Esophagus muscularis mucosa (tissue), 3 donors: ENCODE measurements around the gene PSD4.

Experiments
- POLR2A ChIP-seq: fragments of 450-650 bp; IDR thresholded peaks from one replicate; pipeline ENCODE4 v1.6.1; 2017; ENCODE audit warnings: antibody characterized with exemption, moderate library complexity, mild to moderate bottlenecking, low read depth
- TF ChIP-seq, protein P1 (sequence below), 3 experiments: fragments of 200-600 bp in 2 of 3; fragments of 450-650 bp in 1 of 3; sonication (generic) in 2 of 3; IDR thresholded peaks; one replicate each; pipeline ENCODE4 v1.5.1; 2017 to 2019; ENCODE audit warnings: antibody characterized with exemption in 3 of 3, mild to moderate bottlenecking in 2 of 3, moderate library complexity in 1 of 3

DNA sequence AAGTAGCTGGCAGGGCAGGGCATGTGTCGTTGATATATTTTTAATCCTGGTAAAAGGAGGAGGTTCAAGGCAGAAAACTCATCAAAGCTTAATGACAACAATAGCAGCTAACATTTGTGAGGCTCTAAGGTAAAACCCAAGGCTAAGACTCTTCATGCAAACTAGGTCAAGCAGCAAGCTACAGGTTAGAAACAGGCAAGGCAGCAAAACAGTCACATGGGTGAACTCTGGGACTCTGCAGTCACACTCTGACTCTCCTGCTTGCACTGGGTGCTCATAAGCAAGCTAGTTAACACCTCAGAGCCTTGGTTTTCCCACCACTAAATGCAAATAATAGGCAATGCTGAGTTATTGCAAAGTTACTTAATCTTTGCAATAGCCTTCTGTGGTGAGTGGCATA lies 38.5 kb upstream of the PSD4 start:
- no peak for TF ChIP-seq POLR2A
- TF ChIP-seq, protein P1, sequence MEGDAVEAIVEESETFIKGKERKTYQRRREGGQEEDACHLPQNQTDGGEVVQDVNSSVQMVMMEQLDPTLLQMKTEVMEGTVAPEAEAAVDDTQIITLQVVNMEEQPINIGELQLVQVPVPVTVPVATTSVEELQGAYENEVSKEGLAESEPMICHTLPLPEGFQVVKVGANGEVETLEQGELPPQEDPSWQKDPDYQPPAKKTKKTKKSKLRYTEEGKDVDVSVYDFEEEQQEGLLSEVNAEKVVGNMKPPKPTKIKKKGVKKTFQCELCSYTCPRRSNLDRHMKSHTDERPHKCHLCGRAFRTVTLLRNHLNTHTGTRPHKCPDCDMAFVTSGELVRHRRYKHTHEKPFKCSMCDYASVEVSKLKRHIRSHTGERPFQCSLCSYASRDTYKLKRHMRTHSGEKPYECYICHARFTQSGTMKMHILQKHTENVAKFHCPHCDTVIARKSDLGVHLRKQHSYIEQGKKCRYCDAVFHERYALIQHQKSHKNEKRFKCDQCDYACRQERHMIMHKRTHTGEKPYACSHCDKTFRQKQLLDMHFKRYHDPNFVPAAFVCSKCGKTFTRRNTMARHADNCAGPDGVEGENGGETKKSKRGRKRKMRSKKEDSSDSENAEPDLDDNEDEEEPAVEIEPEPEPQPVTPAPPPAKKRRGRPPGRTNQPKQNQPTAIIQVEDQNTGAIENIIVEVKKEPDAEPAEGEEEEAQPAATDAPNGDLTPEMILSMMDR (IDR thresholded peaks at IDR 0.05), result no peak
